ENCODE measurements around the gene RAB28.

RAB28 gene

GRCh38 chr4:13367691-13368090, 116.4 kb downstream of the RAB28 start:
- DNase-seq, result no peak

GRCh38 chr4:13367244-13367643, 116.9 kb downstream of the RAB28 start:
- no peak for DNase-seq

- DNase-seq, result no peak
Measured at GRCh38 chr4:13365195-13365594, 118.9 kb downstream of the RAB28 start.

- no peak for DNase-seq
Measured at GRCh38 chr4:13364653-13365052, 119.5 kb downstream of the RAB28 start.

GRCh38 chr4:13364172-13364571, 120.0 kb downstream of the RAB28 start:
- DNase-seq, result no peak

GRCh38 chr4:13359809-13360208, 124.3 kb downstream of the RAB28 start:
- no peak for DNase-seq

- no peak for DNase-seq
Measured at GRCh38 chr4:13355111-13355880, 128.8 kb downstream of the RAB28 start.

- no peak for DNase-seq
Measured at GRCh38 chr4:13349096-13349495, 135.0 kb downstream of the RAB28 start.

- DNase-seq, result no peak
Measured at GRCh38 chr4:13348216-13348615, 135.9 kb downstream of the RAB28 start.

GRCh38 chr4:13347517-13348125, 136.5 kb downstream of the RAB28 start:
- no peak for DNase-seq

GRCh38 chr4:13344216-13344615, 139.9 kb downstream of the RAB28 start:
- DNase-seq, result no peak

- no peak for DNase-seq
Measured at GRCh38 chr4:13340672-13341071, 143.5 kb downstream of the RAB28 start.

- no peak for DNase-seq
Measured at GRCh38 chr4:13331827-13332226, 152.3 kb downstream of the RAB28 start.

- peak; percentile 41 for DNase-seq
Measured at GRCh38 chr4:13329963-13330362, 154.2 kb downstream of the RAB28 start.

- DNase-seq, result no peak
Measured at GRCh38 chr4:13329340-13329850, 154.7 kb downstream of the RAB28 start.

GRCh38 chr4:13328591-13328990, 155.5 kb downstream of the RAB28 start:
- DNase-seq, result no peak

- no peak for DNase-seq
Measured at GRCh38 chr4:13327991-13328390, 156.1 kb downstream of the RAB28 start.

GRCh38 chr4:13325744-13326143, 158.4 kb downstream of the RAB28 start:
- DNase-seq, result no peak

- no peak for DNase-seq
Measured at GRCh38 chr4:13323921-13324320, 160.2 kb downstream of the RAB28 start.

GRCh38 chr4:13322681-13323101, 161.4 kb downstream of the RAB28 start:
- DNase-seq, result no peak
